Measurements from ENCODE around the gene PICALM. TPM values are rescaled to one million over a fixed set of nuclear protein-coding genes. Genes with fewer than 3 reads are reported as not detected.
"Not testable (repeated sequence)": the region's sequence is repeated elsewhere in the genome, so short reads cannot be mapped to it uniquely, and the experiment has no call there.

The PICALM gene
- total and polyA plus RNA-seq, 2 donors (not counting 3 experiments of a cell fraction or from before 2014, with no cell fraction given), result 181 to 202 TPM

DNA sequence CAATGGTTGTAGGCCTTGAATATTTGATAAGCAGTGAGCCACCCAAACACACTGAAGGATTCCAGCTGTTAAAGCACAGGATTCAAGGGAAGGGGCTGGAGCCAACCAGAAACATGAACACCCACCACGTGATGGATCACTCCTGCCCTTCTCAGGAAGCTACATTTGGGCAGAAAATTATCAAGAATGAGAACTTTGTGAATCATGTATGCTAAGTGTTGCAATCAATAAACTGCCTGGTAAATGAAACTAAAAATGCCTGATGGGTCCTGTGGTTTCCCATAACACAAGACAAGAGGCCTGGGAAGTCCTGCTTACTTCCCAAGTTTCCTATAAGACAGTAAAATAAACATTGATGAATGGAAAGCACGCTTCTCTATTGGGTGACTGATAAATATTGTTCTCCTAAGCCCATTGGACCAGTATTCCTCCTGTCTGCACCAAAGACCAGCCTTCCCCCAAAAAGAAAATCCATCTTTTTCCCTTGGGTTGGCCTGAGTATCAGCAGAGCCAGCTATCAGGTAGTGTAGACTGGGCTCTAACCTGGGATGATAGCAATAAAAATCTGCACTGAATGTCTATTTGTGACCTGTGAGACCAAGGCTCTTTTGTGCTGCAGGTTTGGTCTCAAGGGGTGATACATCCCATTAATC is 115.3 kb downstream of the PICALM start:
- TF ChIP-seq JUN (IDR thresholded peaks at IDR 0.05; ENCODE audit: borderline replicate concordance, insufficient read depth, insufficient read length, low read depth), result no peak
- TF ChIP-seq, protein P1, sequence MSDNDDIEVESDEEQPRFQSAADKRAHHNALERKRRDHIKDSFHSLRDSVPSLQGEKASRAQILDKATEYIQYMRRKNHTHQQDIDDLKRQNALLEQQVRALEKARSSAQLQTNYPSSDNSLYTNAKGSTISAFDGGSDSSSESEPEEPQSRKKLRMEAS (IDR thresholded peaks at IDR 0.05; ENCODE audit: insufficient read depth, insufficient read length), result no peak
- TF ChIP-seq FOS (IDR thresholded peaks at IDR 0.05; ENCODE audit: borderline replicate concordance, insufficient read depth, low read length), result no peak
- no peak for TF ChIP-seq POLR2AphosphoS5 (IDR thresholded peaks at IDR 0.05; ENCODE audit: insufficient read depth, low read depth, low read length)
- no peak for TF ChIP-seq GATA2 (IDR thresholded peaks at IDR 0.05; ENCODE audit: insufficient read depth, insufficient read length, low read depth, low read length)
- no peak for TF ChIP-seq MYC (IDR thresholded peaks at IDR 0.05; ENCODE audit: low read depth, low read length)
- TF ChIP-seq EZH2 (IDR thresholded peaks at IDR 0.05; ENCODE audit: borderline replicate concordance, low read depth, low read length, severe bottlenecking), result no peak
- TF ChIP-seq POLR2A (IDR thresholded peaks at IDR 0.05; ENCODE audit: low read depth, low read length), result no peak
- TF ChIP-seq, protein P2, sequence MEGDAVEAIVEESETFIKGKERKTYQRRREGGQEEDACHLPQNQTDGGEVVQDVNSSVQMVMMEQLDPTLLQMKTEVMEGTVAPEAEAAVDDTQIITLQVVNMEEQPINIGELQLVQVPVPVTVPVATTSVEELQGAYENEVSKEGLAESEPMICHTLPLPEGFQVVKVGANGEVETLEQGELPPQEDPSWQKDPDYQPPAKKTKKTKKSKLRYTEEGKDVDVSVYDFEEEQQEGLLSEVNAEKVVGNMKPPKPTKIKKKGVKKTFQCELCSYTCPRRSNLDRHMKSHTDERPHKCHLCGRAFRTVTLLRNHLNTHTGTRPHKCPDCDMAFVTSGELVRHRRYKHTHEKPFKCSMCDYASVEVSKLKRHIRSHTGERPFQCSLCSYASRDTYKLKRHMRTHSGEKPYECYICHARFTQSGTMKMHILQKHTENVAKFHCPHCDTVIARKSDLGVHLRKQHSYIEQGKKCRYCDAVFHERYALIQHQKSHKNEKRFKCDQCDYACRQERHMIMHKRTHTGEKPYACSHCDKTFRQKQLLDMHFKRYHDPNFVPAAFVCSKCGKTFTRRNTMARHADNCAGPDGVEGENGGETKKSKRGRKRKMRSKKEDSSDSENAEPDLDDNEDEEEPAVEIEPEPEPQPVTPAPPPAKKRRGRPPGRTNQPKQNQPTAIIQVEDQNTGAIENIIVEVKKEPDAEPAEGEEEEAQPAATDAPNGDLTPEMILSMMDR (IDR thresholded peaks at IDR 0.05; ENCODE audit: extremely low read depth in 1 of 2, insufficient read depth in 1 of 2, low read depth in 1 of 2, low read length in 2 of 2), result no peak

DNA sequence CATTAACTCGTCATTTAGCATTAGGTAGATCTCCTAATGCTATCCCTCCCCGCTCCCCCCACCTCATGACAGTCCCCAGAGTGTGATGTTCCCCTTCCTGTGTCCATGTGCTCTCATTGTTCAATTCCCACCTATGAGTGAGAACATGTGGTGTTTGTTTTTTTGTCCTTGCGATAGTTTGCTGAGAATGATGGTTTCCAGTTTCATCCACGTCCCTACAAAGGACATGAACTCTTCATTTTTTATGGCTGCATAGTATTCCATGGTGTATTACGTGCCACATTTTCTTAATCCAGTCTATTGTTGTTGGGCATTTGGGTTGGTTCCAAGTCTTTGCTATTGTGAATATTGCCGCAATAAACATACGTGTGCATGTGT is 116.8 kb downstream of the PICALM start:
- H3K4me3 ChIP-seq (replicated peaks in 1 of 3; ENCODE audit: insufficient read depth in 1 of 3, low read depth in 1 of 3, low read length in 3 of 3); H3K27me3 ChIP-seq (ENCODE audit: control insufficient read depth in 2 of 2, insufficient read depth in 2 of 2, low read length in 2 of 2); POLR2A ChIA-PET; H4K20me1 ChIP-seq (replicated peaks; ENCODE audit: control insufficient read depth, extremely low read depth, insufficient read depth, low read length); dilution Hi-C loops (cut with MboI; ENCODE audit: extremely low pct_ligation_motif_present, low sequenced_read_pairs); intact Hi-C loops (cut with micrococcal nuclease); BruUV-seq (replicated peaks); H3K9ac ChIP-seq (replicated peaks; ENCODE audit: extremely low read depth, insufficient read depth, low read length); H3K27ac ChIP-seq (ENCODE audit: insufficient read depth, low read depth, low read length); H3K36me3 ChIP-seq (ENCODE audit: control insufficient read depth in 2 of 2, extremely low read depth in 1 of 2, insufficient read depth in 2 of 2, low read length in 2 of 2); H3K9me3 ChIP-seq (replicated peaks; ENCODE audit: control insufficient read depth, insufficient read depth, low read length); H3K79me2 ChIP-seq (ENCODE audit: control insufficient read depth, insufficient read depth, low read length); DNase-seq (ENCODE audit: low read depth, low spot score); H3K9me1 ChIP-seq (replicated peaks; ENCODE audit: control insufficient read depth, extremely low read depth, insufficient read depth, low read length); FAIRE-seq; H2AFZ ChIP-seq (ENCODE audit: low read depth, low read length); H3K4me2 ChIP-seq (ENCODE audit: insufficient read depth, low read length): not testable (repeated sequence)
- CTCF ChIA-PET, result interaction anchor here (1.5 kb wide), 1 partner anchor 9 kb away, joined by 7 read pairs; no protein-coding TSS in a partner anchor
- H3K4me1 ChIP-seq (ENCODE audit: control insufficient read depth, extremely low read depth, insufficient read depth, low read length), result peaks cover 19% of the 10 kb centered on the region

More for the DNA sequence above, 115.3 kb downstream of the PICALM start:
- FAIRE-seq (no peak), DNase-seq (ENCODE audit: low read depth, low spot score) (no peak)
- dilution Hi-C loops (cut with MboI; ENCODE audit: extremely low pct_ligation_motif_present, low sequenced_read_pairs) (no loop called here), intact Hi-C loops (cut with micrococcal nuclease) (no loop called here)
- no peak overlapping the region for H3K4me3 ChIP-seq (replicated peaks in 1 of 3; ENCODE audit: insufficient read depth in 1 of 3, low read depth in 1 of 3, low read length in 3 of 3)
- ChIA-PET POLR2A (no interaction called here), CTCF (interaction anchor here (1.3 kb wide), 1 partner anchor 37 kb away, joined by 3 read pairs; no protein-coding TSS in a partner anchor)
- no peaks in the 10 kb centered on the region for H3K9me1 ChIP-seq (replicated peaks; ENCODE audit: control insufficient read depth, extremely low read depth, insufficient read depth, low read length)
- no peaks in the 10 kb centered on the region for H3K79me2 ChIP-seq (ENCODE audit: control insufficient read depth, insufficient read depth, low read length)
- H4K20me1 ChIP-seq (replicated peaks; ENCODE audit: control insufficient read depth, extremely low read depth, insufficient read depth, low read length), result no peaks in the 10 kb centered on the region
- H3K4me2 ChIP-seq (ENCODE audit: insufficient read depth, low read length), result no peak overlapping the region
- H3K36me3 ChIP-seq (ENCODE audit: control insufficient read depth in 2 of 2, extremely low read depth in 1 of 2, insufficient read depth in 2 of 2, low read length in 2 of 2), result peaks cover 7 to 13% of the 10 kb centered on the region in 2 experiments
- BruUV-seq (replicated peaks), result no TSS peak
- H3K9ac ChIP-seq (replicated peaks; ENCODE audit: extremely low read depth, insufficient read depth, low read length), result no peak overlapping the region
- no peak overlapping the region for H2AFZ ChIP-seq (ENCODE audit: low read depth, low read length)
- no peak overlapping the region for H3K27ac ChIP-seq (ENCODE audit: insufficient read depth, low read depth, low read length)
- no peaks in the 10 kb centered on the region for H3K9me3 ChIP-seq (replicated peaks; ENCODE audit: control insufficient read depth, insufficient read depth, low read length)
- no peaks in the 10 kb centered on the region for H3K27me3 ChIP-seq (ENCODE audit: control insufficient read depth in 2 of 2, insufficient read depth in 2 of 2, low read length in 2 of 2)
- H3K4me1 ChIP-seq (ENCODE audit: control insufficient read depth, extremely low read depth, insufficient read depth, low read length), result peaks cover 4% of the 10 kb centered on the region

Data from endothelial cell of umbilical vein (primary cell).